GM23338 (cell line): ENCODE measurements around the gene HES4. TPM values are rescaled to one million over a fixed set of nuclear protein-coding genes. Genes with fewer than 3 reads are reported as not detected.

Source experiments
- ATAC-seq: fragments of 200-7000 bp; cut with Tn5 transposase; 3 replicates; pipeline ENCODE4 v1.9.1; 2020
- DNase-seq: peaks from one replicate; pipeline ENCODE4 v3.0.0-alpha.2; 2015; ENCODE audit warnings: low spot score
- H2AFZ ChIP-seq: fragments of 200-600 bp; sonication (generic); 2 replicates; pipeline ENCODE4 v1.8.0; 2016; ENCODE audit warnings: antibody characterized with exemption, mild to moderate bottlenecking, moderate library complexity
- H3F3A ChIP-seq: fragments of 200-600 bp; sonication (generic); replicated peaks from 2 replicates; pipeline ENCODE4 v1.8.0; 2017; ENCODE audit warnings: antibody characterized with exemption, mixed run types, low read depth
- H3K27ac ChIP-seq: fragments of 200-600 bp; sonication (generic); 2 replicates; pipeline ENCODE4 v1.6.1; 2016; ENCODE audit warnings: low read depth
- H3K27me3 ChIP-seq: fragments of 200-600 bp; sonication (generic); 2 replicates; pipeline ENCODE4 v1.8.0; 2016; ENCODE audit warnings: mild to moderate bottlenecking, mixed run types, moderate library complexity; ENCODE audit not compliant: insufficient read depth
- H3K36me3 ChIP-seq: fragments of 200-600 bp; sonication (generic); 2 replicates; pipeline ENCODE4 v1.8.0; 2016; ENCODE audit warnings: mild to moderate bottlenecking; ENCODE audit not compliant: insufficient read depth
- H3K4me1 ChIP-seq: fragments of 200-600 bp; sonication (generic); 2 replicates; pipeline ENCODE4 v1.8.0; 2016; ENCODE audit warnings: mild to moderate bottlenecking, moderate library complexity; ENCODE audit not compliant: insufficient read depth
- H3K4me2 ChIP-seq: fragments of 200-600 bp; sonication (generic); 2 replicates; pipeline ENCODE4 v1.7.1; 2017; ENCODE audit warnings: mixed run types
- H3K4me3 ChIP-seq: fragments of 200-600 bp; sonication (generic); 2 replicates; pipeline ENCODE4 v1.6.1; 2016; ENCODE audit warnings: mixed run types
- H3K79me2 ChIP-seq: fragments of 200-600 bp; sonication (generic); replicated peaks from 2 replicates; pipeline ENCODE4 v1.8.0; 2017; ENCODE audit warnings: mild to moderate bottlenecking; ENCODE audit not compliant: insufficient read depth
- H3K9me2 ChIP-seq: fragments of 200-600 bp; sonication (generic); 2 replicates; pipeline ENCODE4 v1.8.0; 2017; ENCODE audit not compliant: insufficient read depth
- H4K20me1 ChIP-seq: fragments of 200-600 bp; sonication (generic); replicated peaks from 2 replicates; pipeline ENCODE4 v1.8.0; 2017; ENCODE audit warnings: mild to moderate bottlenecking; ENCODE audit not compliant: insufficient read depth
- H3K27ac Mint-ChIP-seq: 2 replicates; pipeline ENCODE4 v1.8.0; 2020; ENCODE audit warnings: inconsistent platforms, mild to moderate bottlenecking, moderate library complexity, mixed read lengths
- H3K27me3 Mint-ChIP-seq: 3 replicates; pipeline ENCODE4 v1.8.0; 2022; ENCODE audit warnings: low read depth, mild to moderate bottlenecking, moderate library complexity, mixed read lengths, inconsistent platforms; ENCODE audit not compliant: insufficient read depth, poor library complexity
- H3K36me3 Mint-ChIP-seq: 3 replicates; pipeline ENCODE4 v1.8.0; 2021; ENCODE audit warnings: low read depth, mild to moderate bottlenecking, inconsistent platforms, moderate library complexity, mixed read lengths
- H3K4me1 Mint-ChIP-seq: 3 replicates; pipeline ENCODE4 v1.8.0; 2020; ENCODE audit warnings: mild to moderate bottlenecking, inconsistent platforms, mixed read lengths
- H3K4me3 Mint-ChIP-seq: 3 replicates; pipeline ENCODE4 v1.8.0; 2021; ENCODE audit warnings: moderate library complexity, mild to moderate bottlenecking, inconsistent platforms, mixed read lengths
- H3K9me3 Mint-ChIP-seq: 3 replicates; pipeline ENCODE4 v1.8.0; 2020; ENCODE audit warnings: moderate library complexity, mild to moderate bottlenecking, inconsistent platforms, mixed read lengths
- CREB1 ChIP-seq: fragments of 250-450 bp; sonication (Bioruptor Pico); IDR thresholded peaks from 2 replicates; pipeline ENCODE4 v1.5.0; 2020; ENCODE audit warnings: low read depth, mild to moderate bottlenecking, moderate library complexity
- ETS1 ChIP-seq: IDR thresholded peaks from 2 replicates; pipeline ENCODE4 v1.6.1; 2016; ENCODE audit warnings: antibody characterized with exemption
- EZH2 ChIP-seq: fragments of 200-600 bp; sonication (generic); IDR thresholded peaks from one replicate; pipeline ENCODE4 v1.8.0; 2017; ENCODE audit warnings: antibody characterized with exemption, mild to moderate bottlenecking, low read depth; ENCODE audit not compliant: unreplicated experiment
- EZH2phosphoT487 ChIP-seq: fragments of 200-600 bp; sonication (generic); IDR thresholded peaks from one replicate; pipeline ENCODE4 v1.8.1; 2018; ENCODE audit warnings: antibody characterized with exemption; ENCODE audit not compliant: unreplicated experiment
- JUNB ChIP-seq: IDR thresholded peaks from one replicate; pipeline ENCODE4 v1.6.1; 2016; ENCODE audit warnings: antibody characterized with exemption; ENCODE audit not compliant: unreplicated experiment
- NANOG ChIP-seq: IDR thresholded peaks from 2 replicates; pipeline ENCODE4 v1.6.1; 2016; ENCODE audit warnings: antibody characterized with exemption, borderline replicate concordance
- POLR2AphosphoS5 ChIP-seq: IDR thresholded peaks from 2 replicates; pipeline ENCODE4 v1.6.1; 2016; ENCODE audit warnings: antibody characterized with exemption, low read depth
- STAT1 ChIP-seq: IDR thresholded peaks from one replicate; pipeline ENCODE4 v1.6.1; 2016; ENCODE audit warnings: antibody characterized with exemption; ENCODE audit not compliant: unreplicated experiment
- ZNF114 ChIP-seq: fragments of 250-450 bp; sonication (Bioruptor Pico); IDR thresholded peaks from 2 replicates; pipeline ENCODE4 v1.5.0; 2020; ENCODE audit warnings: mild to moderate bottlenecking, moderate library complexity
- ZNF331 ChIP-seq: fragments of 250-450 bp; sonication (Bioruptor Pico); IDR thresholded peaks from 2 replicates; pipeline ENCODE4 v1.5.0; 2020; ENCODE audit warnings: low read depth, mild to moderate bottlenecking, moderate library complexity
- polyA plus RNA-seq: library from polyadenylated mRNA; unstranded; fragments of >200 nt; fragmentation: Nextera tagmentation; extraction: Ambion mirVana; gene quantifications from 2 replicates; pipeline ENCODE4 v1.2.1, GENCODE V29; 2016
- total RNA-seq: library from RNA; depleted of rRNA; stranded (reverse); fragments of >200 nt; shearing (Covaris generic); gene quantifications from 2 replicates; pipeline ENCODE4 v1.2.3, GENCODE V29; 2014
- TF ChIP-seq, protein P1 (sequence below), 2 experiments: fragments of 200-600 bp in 1 of 2; sonication (generic) in 1 of 2; conservative IDR thresholded peaks; 2 replicates each; pipeline versions ENCODE4 v1.5.1 to v1.6.1; 2016 to 2017; ENCODE audit warnings: antibody characterized with exemption in 2 of 2, low read depth in 2 of 2, mild to moderate bottlenecking in 2 of 2, moderate library complexity in 1 of 2
- TF ChIP-seq, protein P2 (sequence below): IDR thresholded peaks from one replicate; pipeline ENCODE4 v1.6.1; 2018; ENCODE audit warnings: antibody characterized with exemption; ENCODE audit not compliant: unreplicated experiment
- TF ChIP-seq, protein P3 (sequence below): fragments of 250-450 bp; sonication (Bioruptor Pico); IDR thresholded peaks from 2 replicates; pipeline ENCODE4 v1.5.0; 2020; ENCODE audit warnings: mild to moderate bottlenecking, moderate library complexity

The HES4 gene
- total and polyA plus RNA-seq, 2 experiments from 2014 or later: 2.3 to 6.7 TPM

- TF ChIP-seq, protein P1, sequence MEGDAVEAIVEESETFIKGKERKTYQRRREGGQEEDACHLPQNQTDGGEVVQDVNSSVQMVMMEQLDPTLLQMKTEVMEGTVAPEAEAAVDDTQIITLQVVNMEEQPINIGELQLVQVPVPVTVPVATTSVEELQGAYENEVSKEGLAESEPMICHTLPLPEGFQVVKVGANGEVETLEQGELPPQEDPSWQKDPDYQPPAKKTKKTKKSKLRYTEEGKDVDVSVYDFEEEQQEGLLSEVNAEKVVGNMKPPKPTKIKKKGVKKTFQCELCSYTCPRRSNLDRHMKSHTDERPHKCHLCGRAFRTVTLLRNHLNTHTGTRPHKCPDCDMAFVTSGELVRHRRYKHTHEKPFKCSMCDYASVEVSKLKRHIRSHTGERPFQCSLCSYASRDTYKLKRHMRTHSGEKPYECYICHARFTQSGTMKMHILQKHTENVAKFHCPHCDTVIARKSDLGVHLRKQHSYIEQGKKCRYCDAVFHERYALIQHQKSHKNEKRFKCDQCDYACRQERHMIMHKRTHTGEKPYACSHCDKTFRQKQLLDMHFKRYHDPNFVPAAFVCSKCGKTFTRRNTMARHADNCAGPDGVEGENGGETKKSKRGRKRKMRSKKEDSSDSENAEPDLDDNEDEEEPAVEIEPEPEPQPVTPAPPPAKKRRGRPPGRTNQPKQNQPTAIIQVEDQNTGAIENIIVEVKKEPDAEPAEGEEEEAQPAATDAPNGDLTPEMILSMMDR (conservative IDR thresholded peaks at IDR 0.05; ENCODE audit: low read depth in 2 of 2): no peak
- TF ChIP-seq CREB1 (no peak), STAT1 (no peak), EZH2phosphoT487 (no peak)
Measured at GRCh38 chr1:952603-953002, 47.3 kb downstream of the HES4 start (continued).

GRCh38 chr1:952201-952600 lies 47.7 kb downstream of the HES4 start:
- Histone ChIP-seq H3K4me3 (no peak overlapping the region), H3K36me3 (peaks cover 25% of the 10 kb centered on the region), H3F3A (no peaks in the 10 kb centered on the region), H3K27me3 (no peaks in the 10 kb centered on the region), H3K27ac (no peak overlapping the region), H3K79me2 (no peaks in the 10 kb centered on the region), H3K9me2 (no peaks in the 10 kb centered on the region), H4K20me1 (no peaks in the 10 kb centered on the region; the same call in 1 of the 2 replicates), H3K4me1 (no peaks in the 10 kb centered on the region), H3K4me2 (no peak overlapping the region), H2AFZ (no peak overlapping the region)
- Mint-ChIP-seq H3K27me3 (peaks cover 10% of the 10 kb centered on the region), H3K36me3 (peaks cover 62% of the 10 kb centered on the region), H3K4me3 (no peak overlapping the region), H3K9me3 (no peaks in the 10 kb centered on the region; the same call in 2 of the 3 replicates), H3K27ac (no peak overlapping the region), H3K4me1 (no peaks in the 10 kb centered on the region)
- no peak for ATAC-seq
- no peak for DNase-seq
- TF ChIP-seq EZH2phosphoT487: no peak
- no peak for TF ChIP-seq STAT1
- TF ChIP-seq, protein P2, sequence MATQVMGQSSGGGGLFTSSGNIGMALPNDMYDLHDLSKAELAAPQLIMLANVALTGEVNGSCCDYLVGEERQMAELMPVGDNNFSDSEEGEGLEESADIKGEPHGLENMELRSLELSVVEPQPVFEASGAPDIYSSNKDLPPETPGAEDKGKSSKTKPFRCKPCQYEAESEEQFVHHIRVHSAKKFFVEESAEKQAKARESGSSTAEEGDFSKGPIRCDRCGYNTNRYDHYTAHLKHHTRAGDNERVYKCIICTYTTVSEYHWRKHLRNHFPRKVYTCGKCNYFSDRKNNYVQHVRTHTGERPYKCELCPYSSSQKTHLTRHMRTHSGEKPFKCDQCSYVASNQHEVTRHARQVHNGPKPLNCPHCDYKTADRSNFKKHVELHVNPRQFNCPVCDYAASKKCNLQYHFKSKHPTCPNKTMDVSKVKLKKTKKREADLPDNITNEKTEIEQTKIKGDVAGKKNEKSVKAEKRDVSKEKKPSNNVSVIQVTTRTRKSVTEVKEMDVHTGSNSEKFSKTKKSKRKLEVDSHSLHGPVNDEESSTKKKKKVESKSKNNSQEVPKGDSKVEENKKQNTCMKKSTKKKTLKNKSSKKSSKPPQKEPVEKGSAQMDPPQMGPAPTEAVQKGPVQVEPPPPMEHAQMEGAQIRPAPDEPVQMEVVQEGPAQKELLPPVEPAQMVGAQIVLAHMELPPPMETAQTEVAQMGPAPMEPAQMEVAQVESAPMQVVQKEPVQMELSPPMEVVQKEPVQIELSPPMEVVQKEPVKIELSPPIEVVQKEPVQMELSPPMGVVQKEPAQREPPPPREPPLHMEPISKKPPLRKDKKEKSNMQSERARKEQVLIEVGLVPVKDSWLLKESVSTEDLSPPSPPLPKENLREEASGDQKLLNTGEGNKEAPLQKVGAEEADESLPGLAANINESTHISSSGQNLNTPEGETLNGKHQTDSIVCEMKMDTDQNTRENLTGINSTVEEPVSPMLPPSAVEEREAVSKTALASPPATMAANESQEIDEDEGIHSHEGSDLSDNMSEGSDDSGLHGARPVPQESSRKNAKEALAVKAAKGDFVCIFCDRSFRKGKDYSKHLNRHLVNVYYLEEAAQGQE: no peak
- TF ChIP-seq EZH2: no peak
- TF ChIP-seq ETS1: no peak
- TF ChIP-seq JUNB: no peak
- TF ChIP-seq ZNF331 (CRISPR knock-in tag): no peak
- no peak for TF ChIP-seq CREB1
- no peak for TF ChIP-seq NANOG
- TF ChIP-seq, protein P3, sequence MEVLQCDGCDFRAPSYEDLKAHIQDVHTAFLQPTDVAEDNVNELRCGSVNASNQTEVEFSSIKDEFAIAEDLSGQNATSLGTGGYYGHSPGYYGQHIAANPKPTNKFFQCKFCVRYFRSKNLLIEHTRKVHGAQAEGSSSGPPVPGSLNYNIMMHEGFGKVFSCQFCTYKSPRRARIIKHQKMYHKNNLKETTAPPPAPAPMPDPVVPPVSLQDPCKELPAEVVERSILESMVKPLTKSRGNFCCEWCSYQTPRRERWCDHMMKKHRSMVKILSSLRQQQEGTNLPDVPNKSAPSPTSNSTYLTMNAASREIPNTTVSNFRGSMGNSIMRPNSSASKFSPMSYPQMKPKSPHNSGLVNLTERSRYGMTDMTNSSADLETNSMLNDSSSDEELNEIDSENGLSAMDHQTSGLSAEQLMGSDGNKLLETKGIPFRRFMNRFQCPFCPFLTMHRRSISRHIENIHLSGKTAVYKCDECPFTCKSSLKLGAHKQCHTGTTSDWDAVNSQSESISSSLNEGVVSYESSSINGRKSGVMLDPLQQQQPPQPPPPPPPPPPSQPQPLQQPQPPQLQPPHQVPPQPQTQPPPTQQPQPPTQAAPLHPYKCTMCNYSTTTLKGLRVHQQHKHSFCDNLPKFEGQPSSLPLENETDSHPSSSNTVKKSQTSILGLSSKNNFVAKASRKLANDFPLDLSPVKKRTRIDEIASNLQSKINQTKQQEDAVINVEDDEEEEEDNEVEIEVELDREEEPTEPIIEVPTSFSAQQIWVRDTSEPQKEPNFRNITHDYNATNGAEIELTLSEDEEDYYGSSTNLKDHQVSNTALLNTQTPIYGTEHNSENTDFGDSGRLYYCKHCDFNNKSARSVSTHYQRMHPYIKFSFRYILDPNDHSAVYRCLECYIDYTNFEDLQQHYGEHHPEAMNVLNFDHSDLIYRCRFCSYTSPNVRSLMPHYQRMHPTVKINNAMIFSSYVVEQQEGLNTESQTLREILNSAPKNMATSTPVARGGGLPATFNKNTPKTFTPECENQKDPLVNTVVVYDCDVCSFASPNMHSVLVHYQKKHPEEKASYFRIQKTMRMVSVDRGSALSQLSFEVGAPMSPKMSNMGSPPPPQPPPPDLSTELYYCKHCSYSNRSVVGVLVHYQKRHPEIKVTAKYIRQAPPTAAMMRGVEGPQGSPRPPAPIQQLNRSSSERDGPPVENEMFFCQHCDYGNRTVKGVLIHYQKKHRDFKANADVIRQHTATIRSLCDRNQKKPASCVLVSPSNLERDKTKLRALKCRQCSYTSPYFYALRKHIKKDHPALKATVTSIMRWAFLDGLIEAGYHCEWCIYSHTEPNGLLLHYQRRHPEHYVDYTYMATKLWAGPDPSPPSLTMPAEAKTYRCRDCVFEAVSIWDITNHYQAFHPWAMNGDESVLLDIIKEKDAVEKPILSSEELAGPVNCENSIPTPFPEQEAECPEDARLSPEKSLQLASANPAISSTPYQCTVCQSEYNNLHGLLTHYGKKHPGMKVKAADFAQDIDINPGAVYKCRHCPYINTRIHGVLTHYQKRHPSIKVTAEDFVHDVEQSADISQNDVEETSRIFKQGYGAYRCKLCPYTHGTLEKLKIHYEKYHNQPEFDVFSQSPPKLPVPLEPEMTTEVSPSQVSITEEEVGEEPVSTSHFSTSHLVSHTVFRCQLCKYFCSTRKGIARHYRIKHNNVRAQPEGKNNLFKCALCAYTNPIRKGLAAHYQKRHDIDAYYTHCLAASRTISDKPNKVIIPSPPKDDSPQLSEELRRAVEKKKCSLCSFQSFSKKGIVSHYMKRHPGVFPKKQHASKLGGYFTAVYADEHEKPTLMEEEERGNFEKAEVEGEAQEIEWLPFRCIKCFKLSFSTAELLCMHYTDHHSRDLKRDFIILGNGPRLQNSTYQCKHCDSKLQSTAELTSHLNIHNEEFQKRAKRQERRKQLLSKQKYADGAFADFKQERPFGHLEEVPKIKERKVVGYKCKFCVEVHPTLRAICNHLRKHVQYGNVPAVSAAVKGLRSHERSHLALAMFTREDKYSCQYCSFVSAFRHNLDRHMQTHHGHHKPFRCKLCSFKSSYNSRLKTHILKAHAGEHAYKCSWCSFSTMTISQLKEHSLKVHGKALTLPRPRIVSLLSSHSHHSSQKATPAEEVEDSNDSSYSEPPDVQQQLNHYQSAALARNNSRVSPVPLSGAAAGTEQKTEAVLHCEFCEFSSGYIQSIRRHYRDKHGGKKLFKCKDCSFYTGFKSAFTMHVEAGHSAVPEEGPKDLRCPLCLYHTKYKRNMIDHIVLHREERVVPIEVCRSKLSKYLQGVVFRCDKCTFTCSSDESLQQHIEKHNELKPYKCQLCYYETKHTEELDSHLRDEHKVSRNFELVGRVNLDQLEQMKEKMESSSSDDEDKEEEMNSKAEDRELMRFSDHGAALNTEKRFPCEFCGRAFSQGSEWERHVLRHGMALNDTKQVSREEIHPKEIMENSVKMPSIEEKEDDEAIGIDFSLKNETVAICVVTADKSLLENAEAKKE (CRISPR knock-in tag): no peak
- no peak for TF ChIP-seq POLR2AphosphoS5
- no peak for TF ChIP-seq ZNF114 (CRISPR knock-in tag)
